HG03103 (cell line): ENCODE results near the gene PPIP5K1.
"Not testable (repeated sequence)": the region's sequence is repeated elsewhere in the genome, so short reads cannot be mapped to it uniquely, and the experiment has no call there.

ENCODE experiments used
- ATAC-seq: cut with Tn5 transposase; IDR thresholded peaks from one replicate; pipeline ENCODE4 v1.9.1; 2021; ENCODE audit warnings: low read depth; ENCODE audit not compliant: unreplicated experiment

PPIP5K1 gene

GRCh38 chr15:43547539-43547938 is 42.5 kb downstream of the PPIP5K1 start:
- ATAC-seq, result no peak

GRCh38 chr15:43545426-43545825 is 44.6 kb downstream of the PPIP5K1 start:
- no peak for ATAC-seq

GRCh38 chr15:43544266-43544665 is 45.7 kb downstream of the PPIP5K1 start:
- no peak for ATAC-seq

- no peak for ATAC-seq
Observed at GRCh38 chr15:43541785-43542184, 48.2 kb downstream of the PPIP5K1 start.

GRCh38 chr15:43538091-43538490 is 51.9 kb downstream of the PPIP5K1 start:
- ATAC-seq, result no peak

GRCh38 chr15:43534897-43535296 is 55.1 kb downstream of the PPIP5K1 start:
- no peak for ATAC-seq

GRCh38 chr15:43532826-43533225 is 57.2 kb downstream of the PPIP5K1 start:
- not testable (repeated sequence) for ATAC-seq

GRCh38 chr15:43531018-43531670 is 58.9 kb downstream of the PPIP5K1 start:
- ATAC-seq, result no peak

GRCh38 chr15:43529587-43530345 is 60.2 kb downstream of the PPIP5K1 start:
- ATAC-seq, result no peak

GRCh38 chr15:43529141-43529540 is 60.9 kb downstream of the PPIP5K1 start:
- no peak for ATAC-seq

GRCh38 chr15:43528542-43529007 is 61.4 kb downstream of the PPIP5K1 start:
- ATAC-seq, result no peak

GRCh38 chr15:43527802-43528541 is 62.0 kb downstream of the PPIP5K1 start:
- no peak for ATAC-seq

GRCh38 chr15:43527016-43527801 is 62.8 kb downstream of the PPIP5K1 start:
- no peak for ATAC-seq

GRCh38 chr15:43526261-43526930 is 63.6 kb downstream of the PPIP5K1 start:
- no peak for ATAC-seq

GRCh38 chr15:43525131-43525530 is 64.9 kb downstream of the PPIP5K1 start:
- no peak for ATAC-seq

- ATAC-seq, result no peak
Observed at GRCh38 chr15:43524254-43524845, 65.7 kb downstream of the PPIP5K1 start.

- ATAC-seq, result no peak
Observed at GRCh38 chr15:43523646-43524045, 66.4 kb downstream of the PPIP5K1 start.

GRCh38 chr15:43522247-43522646 is 67.8 kb downstream of the PPIP5K1 start:
- ATAC-seq, result no peak

GRCh38 chr15:43521419-43521818 is 68.6 kb downstream of the PPIP5K1 start:
- no peak for ATAC-seq

GRCh38 chr15:43520138-43520537 is 69.9 kb downstream of the PPIP5K1 start:
- no peak for ATAC-seq
